ENCODE measurements around the gene SETD3. TPM values are rescaled to one million over a fixed set of nuclear protein-coding genes. Genes with fewer than 3 reads are reported as not detected.

The SETD3 gene
- total RNA-seq, 4 donors from 2014 or later, result 76.3 to 110 (median 96.6) TPM

GRCh38 chr14:99451234-99451633, 29.4 kb downstream of the SETD3 start:
- no peak for TF ChIP-seq CTCF (IDR thresholded peaks at IDR 0.05; ENCODE audit: low read depth)

GRCh38 chr14:99450266-99450665, 30.4 kb downstream of the SETD3 start:
- TF ChIP-seq CTCF (IDR thresholded peaks at IDR 0.05; ENCODE audit: low read depth), result no peak

- TF ChIP-seq CTCF (IDR thresholded peaks at IDR 0.05; ENCODE audit: low read depth), result no peak
Measured at GRCh38 chr14:99447739-99448138, 32.9 kb downstream of the SETD3 start.

- no peak for TF ChIP-seq CTCF (IDR thresholded peaks at IDR 0.05; ENCODE audit: low read depth)
Measured at GRCh38 chr14:99445931-99446330, 34.7 kb downstream of the SETD3 start.

GRCh38 chr14:99441918-99442317, 38.7 kb downstream of the SETD3 start:
- no peak for TF ChIP-seq CTCF (IDR thresholded peaks at IDR 0.05; ENCODE audit: low read depth)

- TF ChIP-seq CTCF (IDR thresholded peaks at IDR 0.05; ENCODE audit: low read depth), result no peak
Measured at GRCh38 chr14:99441157-99441870, 39.3 kb downstream of the SETD3 start.

- no peak for TF ChIP-seq CTCF (IDR thresholded peaks at IDR 0.05; ENCODE audit: low read depth)
Measured at GRCh38 chr14:99440278-99440677, 40.4 kb downstream of the SETD3 start.
